ENCODE data around the gene TEX2.

The TEX2 gene

GRCh38 chr17:64166876-64167275 is 96.2 kb downstream of the TEX2 start:
- Histone ChIP-seq H3K36me3 (ENCODE audit: insufficient read depth, low read length) (no peaks in the 10 kb centered on the region), H3K79me2 (ENCODE audit: insufficient read depth, low read length) (no peaks in the 10 kb centered on the region), H3F3A (ENCODE audit: insufficient read depth, low read length) (no peaks in the 10 kb centered on the region), H3K9me2 (ENCODE audit: low read depth, low read length) (no peaks in the 10 kb centered on the region), H3K9me3 (ENCODE audit: low read length) (no peaks in the 10 kb centered on the region), H3K9ac (ENCODE audit: low read length) (no peak overlapping the region), H3K4me3 (ENCODE audit: low read depth, low read length, poor library complexity, severe bottlenecking) (no peak overlapping the region), H4K20me1 (ENCODE audit: insufficient read depth, low read length) (no peaks in the 10 kb centered on the region), H2AFZ (ENCODE audit: low read length) (no peak overlapping the region), H3K4me1 (ENCODE audit: insufficient read depth, low read length, severe bottlenecking) (no peaks in the 10 kb centered on the region), H3K27ac (ENCODE audit: low read depth, low read length, poor library complexity, severe bottlenecking) (no peak overlapping the region), H3K4me2 (ENCODE audit: low read length) (no peak overlapping the region), H3K27me3 (ENCODE audit: insufficient read depth, low read length) (no peaks in the 10 kb centered on the region)
- TF ChIP-seq EZH2 (IDR thresholded peaks at IDR 0.05; ENCODE audit: borderline replicate concordance, low read length), result no peak

GRCh38 chr17:64165347-64165746 is 97.7 kb downstream of the TEX2 start:
- Histone ChIP-seq H3K4me2 (ENCODE audit: low read length) (no peak overlapping the region), H3K9me2 (ENCODE audit: low read depth, low read length) (no peaks in the 10 kb centered on the region), H3K27me3 (ENCODE audit: insufficient read depth, low read length) (no peaks in the 10 kb centered on the region), H3K79me2 (ENCODE audit: insufficient read depth, low read length) (no peaks in the 10 kb centered on the region), H3K9me3 (ENCODE audit: low read length) (no peaks in the 10 kb centered on the region), H3K36me3 (ENCODE audit: insufficient read depth, low read length) (no peaks in the 10 kb centered on the region), H4K20me1 (ENCODE audit: insufficient read depth, low read length) (no peaks in the 10 kb centered on the region), H3K4me1 (ENCODE audit: insufficient read depth, low read length, severe bottlenecking) (no peaks in the 10 kb centered on the region), H3K4me3 (ENCODE audit: low read depth, low read length, poor library complexity, severe bottlenecking) (no peak overlapping the region), H3K9ac (ENCODE audit: low read length) (no peak overlapping the region), H3K27ac (ENCODE audit: low read depth, low read length, poor library complexity, severe bottlenecking) (no peak overlapping the region), H3F3A (ENCODE audit: insufficient read depth, low read length) (no peaks in the 10 kb centered on the region), H2AFZ (ENCODE audit: low read length) (no peak overlapping the region)
- TF ChIP-seq EZH2 (IDR thresholded peaks at IDR 0.05; ENCODE audit: borderline replicate concordance, low read length) (no peak), CTCF (IDR thresholded peaks at IDR 0.05; ENCODE audit: low read length) (no peak)

- Histone ChIP-seq H3F3A (ENCODE audit: insufficient read depth, low read length) (no peaks in the 10 kb centered on the region), H3K9me2 (ENCODE audit: low read depth, low read length) (no peaks in the 10 kb centered on the region), H3K9me3 (ENCODE audit: low read length) (no peaks in the 10 kb centered on the region), H3K27me3 (ENCODE audit: insufficient read depth, low read length) (no peaks in the 10 kb centered on the region), H4K20me1 (ENCODE audit: insufficient read depth, low read length) (no peaks in the 10 kb centered on the region), H2AFZ (ENCODE audit: low read length) (no peak overlapping the region), H3K9ac (ENCODE audit: low read length) (no peak overlapping the region), H3K4me2 (ENCODE audit: low read length) (no peak overlapping the region), H3K4me3 (ENCODE audit: low read depth, low read length, poor library complexity, severe bottlenecking) (no peak overlapping the region), H3K4me1 (ENCODE audit: insufficient read depth, low read length, severe bottlenecking) (no peaks in the 10 kb centered on the region), H3K36me3 (ENCODE audit: insufficient read depth, low read length) (no peaks in the 10 kb centered on the region), H3K79me2 (ENCODE audit: insufficient read depth, low read length) (no peaks in the 10 kb centered on the region), H3K27ac (ENCODE audit: low read depth, low read length, poor library complexity, severe bottlenecking) (no peak overlapping the region)
- TF ChIP-seq CTCF (IDR thresholded peaks at IDR 0.05; ENCODE audit: low read length) (no peak), EZH2 (IDR thresholded peaks at IDR 0.05; ENCODE audit: borderline replicate concordance, low read length) (no peak)
Observed at GRCh38 chr17:64164596-64165285, 98.3 kb downstream of the TEX2 start.

GRCh38 chr17:64163468-64163867 is 99.6 kb downstream of the TEX2 start:
- Histone ChIP-seq H3K4me2 (ENCODE audit: low read length) (no peak overlapping the region), H3K9me2 (ENCODE audit: low read depth, low read length) (no peaks in the 10 kb centered on the region), H3K36me3 (ENCODE audit: insufficient read depth, low read length) (no peaks in the 10 kb centered on the region), H3K4me3 (ENCODE audit: low read depth, low read length, poor library complexity, severe bottlenecking) (no peak overlapping the region), H3K9ac (ENCODE audit: low read length) (no peak overlapping the region), H3K79me2 (ENCODE audit: insufficient read depth, low read length) (no peaks in the 10 kb centered on the region), H3F3A (ENCODE audit: insufficient read depth, low read length) (no peaks in the 10 kb centered on the region), H2AFZ (ENCODE audit: low read length) (no peak overlapping the region), H3K4me1 (ENCODE audit: insufficient read depth, low read length, severe bottlenecking) (no peaks in the 10 kb centered on the region), H4K20me1 (ENCODE audit: insufficient read depth, low read length) (no peaks in the 10 kb centered on the region), H3K27me3 (ENCODE audit: insufficient read depth, low read length) (no peaks in the 10 kb centered on the region), H3K27ac (ENCODE audit: low read depth, low read length, poor library complexity, severe bottlenecking) (no peak overlapping the region), H3K9me3 (ENCODE audit: low read length) (no peaks in the 10 kb centered on the region)
- TF ChIP-seq CTCF (IDR thresholded peaks at IDR 0.05; ENCODE audit: low read length), result no peak
- TF ChIP-seq EZH2 (IDR thresholded peaks at IDR 0.05; ENCODE audit: borderline replicate concordance, low read length), result no peak

Measured in OCI-LY1 (cell line).